ENCODE results near the gene CPB2. TPM values are rescaled to one million over a fixed set of nuclear protein-coding genes. Genes with fewer than 3 reads are reported as not detected.

CPB2 gene
- total and polyA plus RNA-seq, 4 donors = 175 to 997 (median 504) TPM

DNA sequence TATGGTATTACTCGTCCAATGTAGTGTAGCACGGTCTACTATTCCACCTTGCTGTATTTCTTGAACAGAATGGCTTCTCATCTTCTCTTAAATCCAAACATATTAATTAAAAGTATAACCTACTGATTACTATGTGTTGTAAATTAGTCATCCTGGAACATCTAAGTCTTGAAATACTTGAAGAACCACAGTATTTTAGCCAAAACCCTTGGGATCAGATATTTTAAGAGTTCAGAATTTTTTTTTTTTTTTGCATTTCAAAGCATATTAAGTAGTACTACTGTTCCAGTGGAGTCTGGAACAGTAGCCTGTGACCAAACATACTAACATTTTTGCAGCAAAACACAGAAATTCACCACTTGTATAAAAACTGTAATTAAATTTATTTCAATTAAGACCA lies 82.4 kb downstream of the CPB2 start:
- Histone ChIP-seq H3K27ac (ENCODE audit: low read depth in 1 of 2, low read length in 2 of 2) (no peak overlapping the region), H3K4me3 (ENCODE audit: low read depth in 1 of 3, low read length in 3 of 3) (no peak overlapping the region), H3K9me3 (ENCODE audit: control insufficient read depth in 4 of 4, low read length in 3 of 4) (no peaks in the 10 kb centered on the region), H3K9ac (ENCODE audit: low read depth in 1 of 2, low read length in 2 of 2) (no peak overlapping the region), H3K27me3 (ENCODE audit: control insufficient read depth in 4 of 4, insufficient read depth in 4 of 4, low read length in 3 of 4) (no peaks in the 10 kb centered on the region), H3K36me3 (ENCODE audit: control insufficient read depth in 4 of 4, insufficient read depth in 3 of 4, low read depth in 1 of 4, low read length in 3 of 4) (peaks cover 2 to 44% (median 37%) of the 10 kb centered on the region in 4 donors), H3K4me1 (ENCODE audit: control insufficient read depth in 4 of 4, insufficient read depth in 4 of 4, low read length in 3 of 4) (no peaks in the 10 kb centered on the region)
- no peak for TF ChIP-seq SP1 (IDR thresholded peaks at IDR 0.05)
- no peak for TF ChIP-seq NR2F2 (IDR thresholded peaks at IDR 0.05)
- TF ChIP-seq, protein P1, sequence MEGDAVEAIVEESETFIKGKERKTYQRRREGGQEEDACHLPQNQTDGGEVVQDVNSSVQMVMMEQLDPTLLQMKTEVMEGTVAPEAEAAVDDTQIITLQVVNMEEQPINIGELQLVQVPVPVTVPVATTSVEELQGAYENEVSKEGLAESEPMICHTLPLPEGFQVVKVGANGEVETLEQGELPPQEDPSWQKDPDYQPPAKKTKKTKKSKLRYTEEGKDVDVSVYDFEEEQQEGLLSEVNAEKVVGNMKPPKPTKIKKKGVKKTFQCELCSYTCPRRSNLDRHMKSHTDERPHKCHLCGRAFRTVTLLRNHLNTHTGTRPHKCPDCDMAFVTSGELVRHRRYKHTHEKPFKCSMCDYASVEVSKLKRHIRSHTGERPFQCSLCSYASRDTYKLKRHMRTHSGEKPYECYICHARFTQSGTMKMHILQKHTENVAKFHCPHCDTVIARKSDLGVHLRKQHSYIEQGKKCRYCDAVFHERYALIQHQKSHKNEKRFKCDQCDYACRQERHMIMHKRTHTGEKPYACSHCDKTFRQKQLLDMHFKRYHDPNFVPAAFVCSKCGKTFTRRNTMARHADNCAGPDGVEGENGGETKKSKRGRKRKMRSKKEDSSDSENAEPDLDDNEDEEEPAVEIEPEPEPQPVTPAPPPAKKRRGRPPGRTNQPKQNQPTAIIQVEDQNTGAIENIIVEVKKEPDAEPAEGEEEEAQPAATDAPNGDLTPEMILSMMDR (IDR thresholded peaks at IDR 0.05; ENCODE audit: low read depth, low read length, missing input control) = no peak
- TF ChIP-seq RAD21 (IDR thresholded peaks at IDR 0.05) = no peak
- no peak for TF ChIP-seq TAF1 (conservative IDR thresholded peaks at IDR 0.05)
- TF ChIP-seq YY1 (IDR thresholded peaks at IDR 0.05) = no peak
- DNase-seq (ENCODE audit: low spot score) = no peak
- 97% methylated on average over 2 of the region's 2 CpGs for whole genome bisulfite sequencing

DNA sequence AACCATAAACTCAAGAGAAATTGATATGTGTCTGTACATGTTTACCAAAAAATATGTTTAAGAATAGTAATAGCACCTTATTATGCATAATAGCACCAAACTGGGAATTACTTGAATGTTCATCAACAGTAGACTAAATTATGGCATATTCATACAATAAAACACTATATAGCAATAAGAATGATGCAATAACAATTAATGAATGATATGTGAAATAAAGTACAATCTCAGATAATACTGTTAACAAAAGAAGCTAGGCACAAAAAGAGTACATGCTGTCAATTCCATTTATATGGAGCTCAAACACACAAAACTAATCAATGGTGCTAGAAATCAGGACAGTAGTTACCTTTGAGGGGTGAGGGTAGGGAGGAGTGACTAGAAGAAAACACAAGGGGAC lies 88.6 kb downstream of the CPB2 start:
- Histone ChIP-seq H3K4me3 (ENCODE audit: low read depth in 1 of 3, low read length in 3 of 3) (no peak overlapping the region), H3K9me3 (ENCODE audit: control insufficient read depth in 4 of 4, low read length in 3 of 4) (no peaks in the 10 kb centered on the region), H3K27ac (ENCODE audit: low read depth in 1 of 2, low read length in 2 of 2) (no peak overlapping the region), H3K9ac (ENCODE audit: low read depth in 1 of 2, low read length in 2 of 2) (no peak overlapping the region), H3K36me3 (ENCODE audit: control insufficient read depth in 4 of 4, insufficient read depth in 3 of 4, low read depth in 1 of 4, low read length in 3 of 4) (peaks cover 6 to 68% (median 41%) of the 10 kb centered on the region in 4 donors), H3K4me1 (ENCODE audit: control insufficient read depth in 4 of 4, insufficient read depth in 4 of 4, low read length in 3 of 4) (no peaks in the 10 kb centered on the region), H3K27me3 (ENCODE audit: control insufficient read depth in 4 of 4, insufficient read depth in 4 of 4, low read length in 3 of 4) (no peaks in the 10 kb centered on the region)
- no peak for TF ChIP-seq FOXA2 (IDR thresholded peaks at IDR 0.05)
- TF ChIP-seq RXRA (IDR thresholded peaks at IDR 0.05) = no peak
- TF ChIP-seq FOXA1 (IDR thresholded peaks at IDR 0.05) = no peak
- no peak for TF ChIP-seq GABPA (IDR thresholded peaks at IDR 0.05 in 1 of 2, conservative IDR thresholded peaks at IDR 0.05 in 1 of 2)
- no peak for TF ChIP-seq EGR1 (IDR thresholded peaks at IDR 0.05; ENCODE audit: low read depth in 2 of 2)
- TF ChIP-seq, protein P1 (IDR thresholded peaks at IDR 0.05; ENCODE audit: low read depth, low read length, missing input control) = no peak
- TF ChIP-seq HNF4A (conservative IDR thresholded peaks at IDR 0.05) = no peak
- TF ChIP-seq YY1 (IDR thresholded peaks at IDR 0.05) = no peak
- TF ChIP-seq, protein P2, sequence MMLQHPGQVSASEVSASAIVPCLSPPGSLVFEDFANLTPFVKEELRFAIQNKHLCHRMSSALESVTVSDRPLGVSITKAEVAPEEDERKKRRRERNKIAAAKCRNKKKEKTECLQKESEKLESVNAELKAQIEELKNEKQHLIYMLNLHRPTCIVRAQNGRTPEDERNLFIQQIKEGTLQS (IDR thresholded peaks at IDR 0.05) = no peak
- no peak for TF ChIP-seq NR2F2 (IDR thresholded peaks at IDR 0.05)
- TF ChIP-seq TAF1 (conservative IDR thresholded peaks at IDR 0.05) = no peak
- TF ChIP-seq, protein P3, sequence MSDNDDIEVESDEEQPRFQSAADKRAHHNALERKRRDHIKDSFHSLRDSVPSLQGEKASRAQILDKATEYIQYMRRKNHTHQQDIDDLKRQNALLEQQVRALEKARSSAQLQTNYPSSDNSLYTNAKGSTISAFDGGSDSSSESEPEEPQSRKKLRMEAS (IDR thresholded peaks at IDR 0.05) = no peak
- no peak for TF ChIP-seq JUND (IDR thresholded peaks at IDR 0.05)
- no peak for TF ChIP-seq SP1 (IDR thresholded peaks at IDR 0.05)
- TF ChIP-seq, protein P4, sequence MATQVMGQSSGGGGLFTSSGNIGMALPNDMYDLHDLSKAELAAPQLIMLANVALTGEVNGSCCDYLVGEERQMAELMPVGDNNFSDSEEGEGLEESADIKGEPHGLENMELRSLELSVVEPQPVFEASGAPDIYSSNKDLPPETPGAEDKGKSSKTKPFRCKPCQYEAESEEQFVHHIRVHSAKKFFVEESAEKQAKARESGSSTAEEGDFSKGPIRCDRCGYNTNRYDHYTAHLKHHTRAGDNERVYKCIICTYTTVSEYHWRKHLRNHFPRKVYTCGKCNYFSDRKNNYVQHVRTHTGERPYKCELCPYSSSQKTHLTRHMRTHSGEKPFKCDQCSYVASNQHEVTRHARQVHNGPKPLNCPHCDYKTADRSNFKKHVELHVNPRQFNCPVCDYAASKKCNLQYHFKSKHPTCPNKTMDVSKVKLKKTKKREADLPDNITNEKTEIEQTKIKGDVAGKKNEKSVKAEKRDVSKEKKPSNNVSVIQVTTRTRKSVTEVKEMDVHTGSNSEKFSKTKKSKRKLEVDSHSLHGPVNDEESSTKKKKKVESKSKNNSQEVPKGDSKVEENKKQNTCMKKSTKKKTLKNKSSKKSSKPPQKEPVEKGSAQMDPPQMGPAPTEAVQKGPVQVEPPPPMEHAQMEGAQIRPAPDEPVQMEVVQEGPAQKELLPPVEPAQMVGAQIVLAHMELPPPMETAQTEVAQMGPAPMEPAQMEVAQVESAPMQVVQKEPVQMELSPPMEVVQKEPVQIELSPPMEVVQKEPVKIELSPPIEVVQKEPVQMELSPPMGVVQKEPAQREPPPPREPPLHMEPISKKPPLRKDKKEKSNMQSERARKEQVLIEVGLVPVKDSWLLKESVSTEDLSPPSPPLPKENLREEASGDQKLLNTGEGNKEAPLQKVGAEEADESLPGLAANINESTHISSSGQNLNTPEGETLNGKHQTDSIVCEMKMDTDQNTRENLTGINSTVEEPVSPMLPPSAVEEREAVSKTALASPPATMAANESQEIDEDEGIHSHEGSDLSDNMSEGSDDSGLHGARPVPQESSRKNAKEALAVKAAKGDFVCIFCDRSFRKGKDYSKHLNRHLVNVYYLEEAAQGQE (IDR thresholded peaks at IDR 0.05) = no peak
- DNase-seq (ENCODE audit: low spot score) = no peak

All from liver (tissue), 9 donors.